SK-N-SH (cell line): Measurements from ENCODE around the gene TRAFD1. TPM values are rescaled to one million over a fixed set of nuclear protein-coding genes. Genes with fewer than 3 reads are reported as not detected.

Experiments
- CTCF ChIA-PET: fragments of 300-600, 350-600 bp; formaldehyde crosslinking; extraction: SDS; loops from one replicate; lab custom pipeline; 2021; lab: Yijun Ruan, JAX
- POLR2A ChIA-PET: fragments of 350-600 bp; sonication (Branson Sonifier 250); formaldehyde crosslinking; extraction: SDS; loops from one replicate; lab custom pipeline; 2020; ENCODE audit warnings: antibody characterized with exemption, inconsistent platforms; lab: Yijun Ruan, JAX
- DNase-seq: peaks from one replicate; pipeline ENCODE4 v3.0.0; 2012
- H2AFZ ChIP-seq: fragments of 200-600 bp; sonication (generic); 2 replicates; pipeline ENCODE4 v1.8.1; 2016; ENCODE audit warnings: antibody characterized with exemption, mild to moderate bottlenecking, low read depth
- H3F3A ChIP-seq: fragments of 200-600 bp; sonication (generic); replicated peaks from 2 replicates; pipeline ENCODE3; 2016; ENCODE audit warnings: antibody characterized with exemption, mild to moderate bottlenecking; ENCODE audit not compliant: insufficient read depth
- H3K27ac ChIP-seq, 2 experiments: fragments of 200-500 bp in 1 of 2; fragments of 200-600 bp in 1 of 2; sonication (Bioruptor generic) in 1 of 2; sonication (generic), shearing (Covaris generic) in 1 of 2; 2 replicates each; pipeline versions ENCODE4 v1.5.1 to v1.6.1; 2014 to 2016; ENCODE audit warnings: low read depth in 2 of 2, inconsistent platforms in 1 of 2, low read length in 1 of 2, mild to moderate bottlenecking in 1 of 2, mixed read lengths in 1 of 2
- H3K27me3 ChIP-seq: fragments of 200-600 bp; sonication (generic), shearing (Covaris generic); 2 replicates; pipeline ENCODE4 v1.6.1; 2016; ENCODE audit warnings: mixed run types; ENCODE audit not compliant: insufficient read depth
- H3K36me3 ChIP-seq, 2 experiments: fragments of 200-500 bp in 1 of 2; fragments of 200-600 bp in 1 of 2; sonication (Bioruptor generic) in 1 of 2; sonication (generic) in 1 of 2; replicated peaks in 1 of 2; 2 replicates each; pipeline versions ENCODE3 to v1.5.1; 2014 to 2016; ENCODE audit warnings: low read length in 1 of 2, mild to moderate bottlenecking in 1 of 2; ENCODE audit not compliant: insufficient read depth in 2 of 2, control insufficient read depth in 1 of 2
- H3K4me1 ChIP-seq, 2 experiments: fragments of 200-500 bp in 1 of 2; fragments of 200-600 bp in 1 of 2; sonication (Bioruptor generic) in 1 of 2; sonication (generic), shearing (Covaris generic) in 1 of 2; 2 replicates each; pipeline versions ENCODE4 v1.5.1 to v1.6.1; 2014 to 2016; ENCODE audit warnings: low read depth in 1 of 2, low read length in 1 of 2, mixed run types in 1 of 2; ENCODE audit not compliant: insufficient read depth in 2 of 2, control insufficient read depth in 1 of 2
- H3K4me2 ChIP-seq: fragments of 200-600 bp; sonication (generic), shearing (Covaris generic); 2 replicates; pipeline ENCODE4 v1.6.1; 2017; ENCODE audit warnings: mixed run types
- H3K4me3 ChIP-seq, 2 experiments: fragments of 200-500 bp in 1 of 2; fragments of 200-600 bp in 1 of 2; sonication (Bioruptor generic) in 1 of 2; sonication (generic), shearing (Covaris generic) in 1 of 2; 2 replicates each; pipeline versions ENCODE4 v1.5.1 to v1.8.1; 2014 to 2016; ENCODE audit warnings: low read depth in 2 of 2, inconsistent platforms in 1 of 2, low read length in 1 of 2, mild to moderate bottlenecking in 1 of 2, mixed read lengths in 1 of 2, moderate library complexity in 1 of 2
- H3K79me2 ChIP-seq: fragments of 200-600 bp; sonication (generic); 2 replicates; pipeline ENCODE4 v1.8.1; 2017; ENCODE audit warnings: mild to moderate bottlenecking; ENCODE audit not compliant: insufficient read depth
- H3K9ac ChIP-seq: fragments of 200-600 bp; sonication (generic); 2 replicates; pipeline ENCODE4 v1.6.1; 2017; ENCODE audit warnings: mixed run types
- H3K9me2 ChIP-seq: fragments of 200-600 bp; sonication (generic); 2 replicates; pipeline ENCODE4 v1.6.1; 2017; ENCODE audit warnings: mixed run types
- H3K9me3 ChIP-seq: fragments of 200-600 bp; sonication (generic); 2 replicates; pipeline ENCODE4 v1.6.1; 2017; ENCODE audit warnings: mixed run types, mild to moderate bottlenecking, moderate library complexity
- H4K20me1 ChIP-seq: fragments of 200-600 bp; sonication (generic); 2 replicates; pipeline ENCODE4 v1.6.1; 2017; ENCODE audit warnings: mild to moderate bottlenecking, mixed run types; ENCODE audit not compliant: insufficient read depth
- CHD2 ChIP-seq: fragments of 150-350 bp; IDR thresholded peaks from 2 replicates; pipeline ENCODE4 v1.6.1; 2018; ENCODE audit warnings: low read length; ENCODE audit not compliant: partially characterized antibody
- ELF1 ChIP-seq: IDR thresholded peaks from 2 replicates; pipeline ENCODE4 v1.4.0; 2012
- EP300 ChIP-seq, 2 experiments: IDR thresholded peaks; 2 replicates each; pipeline versions ENCODE4 v1.4.0 to v1.6.1; 2012; ENCODE audit warnings: borderline replicate concordance in 1 of 2, low read depth in 1 of 2, low read length in 1 of 2
- FOSL2 ChIP-seq: IDR thresholded peaks from 2 replicates; pipeline ENCODE4 v1.4.0; 2012; ENCODE audit warnings: low read depth, mild to moderate bottlenecking, moderate library complexity, borderline replicate concordance
- FOXJ3 ChIP-seq: sonication (generic); formaldehyde crosslinking; IDR thresholded peaks from 2 replicates; pipeline ENCODE4 v1.5.1; 2020; ENCODE audit warnings: mild to moderate bottlenecking, missing genetic modification reagents
- GATA2 ChIP-seq: sonication (generic); formaldehyde crosslinking; IDR thresholded peaks from 2 replicates; pipeline ENCODE4 v1.5.0; 2020; ENCODE audit warnings: mild to moderate bottlenecking, missing genetic modification reagents
- MEF2A ChIP-seq: IDR thresholded peaks from 2 replicates; pipeline ENCODE4 v1.4.0; 2012; ENCODE audit warnings: low read depth, borderline replicate concordance
- NFIC ChIP-seq: IDR thresholded peaks from 2 replicates; pipeline ENCODE4 v1.4.0; 2012; ENCODE audit warnings: borderline replicate concordance
- NRF1 ChIP-seq: IDR thresholded peaks from 2 replicates; pipeline ENCODE4 v1.6.1; 2012; ENCODE audit warnings: low read depth, mild to moderate bottlenecking, low read length
- RFX5 ChIP-seq: IDR thresholded peaks from 2 replicates; pipeline ENCODE4 v1.6.1; 2012; ENCODE audit warnings: mild to moderate bottlenecking, improper control_type of control experiment, low read length
- RXRA ChIP-seq: IDR thresholded peaks from 2 replicates; pipeline ENCODE4 v1.4.0; 2012; ENCODE audit warnings: low read depth, mild to moderate bottlenecking, borderline replicate concordance
- TCF12 ChIP-seq: IDR thresholded peaks from 2 replicates; pipeline ENCODE4 v1.4.0; 2012
- YY1 ChIP-seq: IDR thresholded peaks from 2 replicates; pipeline ENCODE4 v1.4.0; 2012; ENCODE audit warnings: low read depth, mild to moderate bottlenecking
- WGBS: methylation state at CpG from one replicate; pipeline ENCODE4 v1.1.6; 2017; ENCODE audit warnings: low lambda C conversion rate; 5-methylcytosine and 5-hydroxymethylcytosine counted together
- polyA plus RNA-seq, 3 experiments: library from polyadenylated mRNA; depleted of rRNA; stranded (reverse); fragments of >200 nt; gene quantifications; 2 replicates each; pipeline ENCODE4 v1.2.3, GENCODE V29; 2012
- TF ChIP-seq, protein P1 (sequence below): IDR thresholded peaks from 2 replicates; pipeline ENCODE4 v1.4.0; 2012; ENCODE audit warnings: low read depth
- TF ChIP-seq, protein P2 (sequence below): fragments of 150-350 bp; IDR thresholded peaks from 2 replicates; pipeline ENCODE4 v1.6.1; 2017; ENCODE audit warnings: antibody characterized with exemption, low read length, low read depth, borderline replicate concordance
- TF ChIP-seq, protein P3 (sequence below): IDR thresholded peaks from 2 replicates; pipeline ENCODE4 v1.4.0; 2012; ENCODE audit warnings: low read depth, borderline replicate concordance
- TF ChIP-seq, protein P4 (sequence below): fragments of 150-350 bp; IDR thresholded peaks from 2 replicates; pipeline ENCODE4 v1.6.1; 2016; ENCODE audit warnings: mild to moderate bottlenecking, low read depth, low read length
- TF ChIP-seq, protein P5 (sequence below): fragments of 200-600 bp; sonication (generic); IDR thresholded peaks from 2 replicates; pipeline ENCODE4 v1.6.1; 2017; ENCODE audit warnings: antibody characterized with exemption, mild to moderate bottlenecking, moderate library complexity

Gene TRAFD1
- polyA plus RNA-seq, 1 of the 3 experiments (the other 2 are of a cell fraction), result 12.4 TPM

DNA sequence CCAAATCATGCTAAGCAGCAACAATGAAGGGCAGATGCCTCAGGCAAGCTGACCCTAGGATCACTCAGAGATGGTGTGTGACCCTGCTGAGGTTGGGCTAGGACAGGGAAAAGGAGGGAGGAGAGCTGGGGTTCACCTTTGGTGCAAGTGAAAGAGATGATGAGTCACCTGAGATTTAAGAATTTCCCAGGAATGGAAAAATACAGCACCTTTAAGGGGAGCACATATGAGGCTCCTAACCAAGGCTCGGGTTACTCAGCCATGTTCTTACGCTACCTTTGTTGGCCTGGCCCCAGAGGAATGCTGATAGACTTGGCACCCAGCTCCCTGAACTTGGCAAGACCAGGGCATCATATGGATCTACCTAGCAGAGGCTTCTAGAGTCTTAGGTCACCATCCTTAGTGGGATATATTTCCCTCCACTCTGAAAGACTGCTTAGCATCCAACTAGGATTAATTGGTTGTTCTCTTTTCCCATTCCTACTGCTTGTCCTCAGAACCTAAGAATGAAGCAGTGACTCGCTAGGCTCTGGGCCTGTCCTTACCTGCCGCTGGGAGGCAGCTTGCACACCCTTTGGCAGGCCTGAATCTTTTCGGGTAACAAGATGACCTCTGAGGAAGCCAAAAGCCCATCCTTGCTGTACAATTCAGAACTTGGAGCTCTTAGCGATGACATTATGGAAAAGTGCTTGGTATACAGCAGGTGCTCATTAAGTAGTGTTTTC is 12.8 kb upstream of the TRAFD1 start:
- peaks cover 15% of the 10 kb centered on the region for H3K79me2 ChIP-seq
- H3K9ac ChIP-seq, result no peak overlapping the region
- no peaks in the 10 kb centered on the region; the same call in 1 of the 2 replicates for H4K20me1 ChIP-seq
- TF ChIP-seq, protein P1, sequence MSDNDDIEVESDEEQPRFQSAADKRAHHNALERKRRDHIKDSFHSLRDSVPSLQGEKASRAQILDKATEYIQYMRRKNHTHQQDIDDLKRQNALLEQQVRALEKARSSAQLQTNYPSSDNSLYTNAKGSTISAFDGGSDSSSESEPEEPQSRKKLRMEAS, result no peak
- no peak for TF ChIP-seq ELF1
- no peak for TF ChIP-seq YY1
- TF ChIP-seq, protein P2, sequence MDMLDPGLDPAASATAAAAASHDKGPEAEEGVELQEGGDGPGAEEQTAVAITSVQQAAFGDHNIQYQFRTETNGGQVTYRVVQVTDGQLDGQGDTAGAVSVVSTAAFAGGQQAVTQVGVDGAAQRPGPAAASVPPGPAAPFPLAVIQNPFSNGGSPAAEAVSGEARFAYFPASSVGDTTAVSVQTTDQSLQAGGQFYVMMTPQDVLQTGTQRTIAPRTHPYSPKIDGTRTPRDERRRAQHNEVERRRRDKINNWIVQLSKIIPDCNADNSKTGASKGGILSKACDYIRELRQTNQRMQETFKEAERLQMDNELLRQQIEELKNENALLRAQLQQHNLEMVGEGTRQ, result no peak
- TF ChIP-seq RXRA, result no peak
- TF ChIP-seq, protein P3, sequence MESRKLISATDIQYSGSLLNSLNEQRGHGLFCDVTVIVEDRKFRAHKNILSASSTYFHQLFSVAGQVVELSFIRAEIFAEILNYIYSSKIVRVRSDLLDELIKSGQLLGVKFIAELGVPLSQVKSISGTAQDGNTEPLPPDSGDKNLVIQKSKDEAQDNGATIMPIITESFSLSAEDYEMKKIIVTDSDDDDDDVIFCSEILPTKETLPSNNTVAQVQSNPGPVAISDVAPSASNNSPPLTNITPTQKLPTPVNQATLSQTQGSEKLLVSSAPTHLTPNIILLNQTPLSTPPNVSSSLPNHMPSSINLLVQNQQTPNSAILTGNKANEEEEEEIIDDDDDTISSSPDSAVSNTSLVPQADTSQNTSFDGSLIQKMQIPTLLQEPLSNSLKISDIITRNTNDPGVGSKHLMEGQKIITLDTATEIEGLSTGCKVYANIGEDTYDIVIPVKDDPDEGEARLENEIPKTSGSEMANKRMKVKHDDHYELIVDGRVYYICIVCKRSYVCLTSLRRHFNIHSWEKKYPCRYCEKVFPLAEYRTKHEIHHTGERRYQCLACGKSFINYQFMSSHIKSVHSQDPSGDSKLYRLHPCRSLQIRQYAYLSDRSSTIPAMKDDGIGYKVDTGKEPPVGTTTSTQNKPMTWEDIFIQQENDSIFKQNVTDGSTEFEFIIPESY, result no peak
- no peak for TF ChIP-seq TCF12
- no peak for TF ChIP-seq EP300 (IDR thresholded peaks at IDR 0.05; ENCODE audit: borderline replicate concordance in 1 of 2, low read depth in 1 of 2, low read length in 1 of 2)
- TF ChIP-seq, protein P4, sequence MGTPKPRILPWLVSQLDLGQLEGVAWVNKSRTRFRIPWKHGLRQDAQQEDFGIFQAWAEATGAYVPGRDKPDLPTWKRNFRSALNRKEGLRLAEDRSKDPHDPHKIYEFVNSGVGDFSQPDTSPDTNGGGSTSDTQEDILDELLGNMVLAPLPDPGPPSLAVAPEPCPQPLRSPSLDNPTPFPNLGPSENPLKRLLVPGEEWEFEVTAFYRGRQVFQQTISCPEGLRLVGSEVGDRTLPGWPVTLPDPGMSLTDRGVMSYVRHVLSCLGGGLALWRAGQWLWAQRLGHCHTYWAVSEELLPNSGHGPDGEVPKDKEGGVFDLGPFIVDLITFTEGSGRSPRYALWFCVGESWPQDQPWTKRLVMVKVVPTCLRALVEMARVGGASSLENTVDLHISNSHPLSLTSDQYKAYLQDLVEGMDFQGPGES, result no peak
- no peak for TF ChIP-seq RFX5
- no peak for TF ChIP-seq MEF2A
- no peak for TF ChIP-seq NRF1
- TF ChIP-seq FOXJ3, result no peak
- no peak for TF ChIP-seq FOSL2
- no peak for TF ChIP-seq CHD2
- TF ChIP-seq, protein P5, sequence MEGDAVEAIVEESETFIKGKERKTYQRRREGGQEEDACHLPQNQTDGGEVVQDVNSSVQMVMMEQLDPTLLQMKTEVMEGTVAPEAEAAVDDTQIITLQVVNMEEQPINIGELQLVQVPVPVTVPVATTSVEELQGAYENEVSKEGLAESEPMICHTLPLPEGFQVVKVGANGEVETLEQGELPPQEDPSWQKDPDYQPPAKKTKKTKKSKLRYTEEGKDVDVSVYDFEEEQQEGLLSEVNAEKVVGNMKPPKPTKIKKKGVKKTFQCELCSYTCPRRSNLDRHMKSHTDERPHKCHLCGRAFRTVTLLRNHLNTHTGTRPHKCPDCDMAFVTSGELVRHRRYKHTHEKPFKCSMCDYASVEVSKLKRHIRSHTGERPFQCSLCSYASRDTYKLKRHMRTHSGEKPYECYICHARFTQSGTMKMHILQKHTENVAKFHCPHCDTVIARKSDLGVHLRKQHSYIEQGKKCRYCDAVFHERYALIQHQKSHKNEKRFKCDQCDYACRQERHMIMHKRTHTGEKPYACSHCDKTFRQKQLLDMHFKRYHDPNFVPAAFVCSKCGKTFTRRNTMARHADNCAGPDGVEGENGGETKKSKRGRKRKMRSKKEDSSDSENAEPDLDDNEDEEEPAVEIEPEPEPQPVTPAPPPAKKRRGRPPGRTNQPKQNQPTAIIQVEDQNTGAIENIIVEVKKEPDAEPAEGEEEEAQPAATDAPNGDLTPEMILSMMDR, result no peak
- TF ChIP-seq GATA2 (CRISPR knock-in tag), result no peak
- TF ChIP-seq NFIC, result no peak
- no peaks in the 10 kb centered on the region for H3K36me3 ChIP-seq
- no peak overlapping the region for H3K27ac ChIP-seq
- peaks cover 10 to 12% of the 10 kb centered on the region in 2 experiments; a peak in 2 of 4 replicates for H3K4me1 ChIP-seq
- POLR2A ChIA-PET, result no interaction called here
- DNase-seq, result no peak
- H3K27me3 ChIP-seq, result no peaks in the 10 kb centered on the region
- H3K4me3 ChIP-seq, result no peak overlapping the region
- WGBS, result 83% methylated on average over 6 of the region's 6 CpGs
- CTCF ChIA-PET, result interaction anchor here (1.3 to 1.5 kb wide), 2 partner anchors 11 to 12 kb away, joined by 3 read pairs; no protein-coding TSS in a partner anchor
- no peak overlapping the region for H2AFZ ChIP-seq
- H3K4me2 ChIP-seq, result no peak overlapping the region
- no peaks in the 10 kb centered on the region for H3K9me3 ChIP-seq
- no peaks in the 10 kb centered on the region for H3K9me2 ChIP-seq
- peaks cover 26% of the 10 kb centered on the region for H3F3A ChIP-seq
